ENCODE measurements around the gene CCL17.
"Not testable (repeated sequence)": the region's sequence is repeated elsewhere in the genome, so short reads cannot be mapped to it uniquely, and the experiment has no call there.

Gene CCL17

GRCh38 chr16:57432505-57432904 is 27.9 kb downstream of the CCL17 start:
- DNase-seq (ENCODE audit: low read depth) = no peak

GRCh38 chr16:57432989-57433388 is 28.4 kb downstream of the CCL17 start:
- DNase-seq (ENCODE audit: low read depth) = no peak

GRCh38 chr16:57434003-57434402 is 29.4 kb downstream of the CCL17 start:
- DNase-seq (ENCODE audit: low read depth) = no peak

GRCh38 chr16:57435838-57436237 is 31.3 kb downstream of the CCL17 start:
- DNase-seq (ENCODE audit: low read depth) = no peak

- not testable (repeated sequence) for DNase-seq (ENCODE audit: low read depth)
Observed at GRCh38 chr16:57439947-57440346, 35.4 kb downstream of the CCL17 start.

GRCh38 chr16:57440551-57440950 is 36.0 kb downstream of the CCL17 start:
- DNase-seq (ENCODE audit: low read depth) = not testable (repeated sequence)

GRCh38 chr16:57444711-57445110 is 40.1 kb downstream of the CCL17 start:
- DNase-seq (ENCODE audit: low read depth) = no peak

- DNase-seq (ENCODE audit: low read depth) = no peak
Observed at GRCh38 chr16:57445510-57445909, 40.9 kb downstream of the CCL17 start.

GRCh38 chr16:57446531-57447185 is 42.1 kb downstream of the CCL17 start:
- DNase-seq (ENCODE audit: low read depth) = no peak

- peak; percentile 60 for DNase-seq (ENCODE audit: low read depth)
Observed at GRCh38 chr16:57447186-57447962, 42.8 kb downstream of the CCL17 start, which contains the start of the genes CIAPIN1 and COQ9. Gene CIAPIN1 (minus strand): TSS chr16:57447385. CDS start chr16:57440928, 6,457 bp downstream. Gene COQ9 (plus strand): TSS chr16:57447479. CDS start chr16:57447506, 27 bp downstream.

GRCh38 chr16:57452021-57452420 is 47.5 kb downstream of the CCL17 start:
- no peak for DNase-seq (ENCODE audit: low read depth)

- DNase-seq (ENCODE audit: low read depth) = no peak
Observed at GRCh38 chr16:57462209-57462977, 57.8 kb downstream of the CCL17 start, which contains the start of gene POLR2C. Gene POLR2C (plus strand): TSS chr16:57462679. CDS start chr16:57462725, 46 bp downstream.

- DNase-seq (ENCODE audit: low read depth) = no peak
Observed at GRCh38 chr16:57462978-57463362, 58.4 kb downstream of the CCL17 start.

GRCh38 chr16:57464523-57464922 is 60.0 kb downstream of the CCL17 start:
- DNase-seq (ENCODE audit: low read depth) = no peak
